Retinal pigment epithelial cell (primary cell): ENCODE data around the gene MEF2C.
"Not testable (repeated sequence)": the region's sequence is repeated elsewhere in the genome, so short reads cannot be mapped to it uniquely, and the experiment has no call there.

Experiments
- DNase-seq: peaks from one replicate; pipeline ENCODE4 v3.0.0-alpha.2; 2010; ENCODE audit warnings: low read depth
- H3K4me3 ChIP-seq: 2 replicates; pipeline ENCODE4 v1.5.1; 2011; ENCODE audit warnings: mild to moderate bottlenecking, low read length, control low read depth, moderate library complexity
- TF ChIP-seq, protein P1 (sequence below): conservative IDR thresholded peaks from 2 replicates; pipeline ENCODE4 v1.5.1; 2011; ENCODE audit warnings: low read depth, low read length, control low read depth, inconsistent platforms

The MEF2C gene

GRCh38 chr5:88862547-88863175, 20.3 kb downstream of the MEF2C start:
- DNase-seq, result no peak
- TF ChIP-seq, protein P1, sequence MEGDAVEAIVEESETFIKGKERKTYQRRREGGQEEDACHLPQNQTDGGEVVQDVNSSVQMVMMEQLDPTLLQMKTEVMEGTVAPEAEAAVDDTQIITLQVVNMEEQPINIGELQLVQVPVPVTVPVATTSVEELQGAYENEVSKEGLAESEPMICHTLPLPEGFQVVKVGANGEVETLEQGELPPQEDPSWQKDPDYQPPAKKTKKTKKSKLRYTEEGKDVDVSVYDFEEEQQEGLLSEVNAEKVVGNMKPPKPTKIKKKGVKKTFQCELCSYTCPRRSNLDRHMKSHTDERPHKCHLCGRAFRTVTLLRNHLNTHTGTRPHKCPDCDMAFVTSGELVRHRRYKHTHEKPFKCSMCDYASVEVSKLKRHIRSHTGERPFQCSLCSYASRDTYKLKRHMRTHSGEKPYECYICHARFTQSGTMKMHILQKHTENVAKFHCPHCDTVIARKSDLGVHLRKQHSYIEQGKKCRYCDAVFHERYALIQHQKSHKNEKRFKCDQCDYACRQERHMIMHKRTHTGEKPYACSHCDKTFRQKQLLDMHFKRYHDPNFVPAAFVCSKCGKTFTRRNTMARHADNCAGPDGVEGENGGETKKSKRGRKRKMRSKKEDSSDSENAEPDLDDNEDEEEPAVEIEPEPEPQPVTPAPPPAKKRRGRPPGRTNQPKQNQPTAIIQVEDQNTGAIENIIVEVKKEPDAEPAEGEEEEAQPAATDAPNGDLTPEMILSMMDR, result no peak

GRCh38 chr5:88861231-88861630, 21.8 kb downstream of the MEF2C start:
- DNase-seq, result no peak
- TF ChIP-seq, protein P1, result no peak
- no peak overlapping the region for H3K4me3 ChIP-seq

More at GRCh38 chr5:88862547-88863175, 20.3 kb downstream of the MEF2C start:
- no peak overlapping the region for H3K4me3 ChIP-seq

- H3K4me3 ChIP-seq, result no peak overlapping the region
- DNase-seq, result no peak
- TF ChIP-seq, protein P1, result no peak
Measured at GRCh38 chr5:88860501-88860900, 22.5 kb downstream of the MEF2C start.

GRCh38 chr5:88858392-88858791, 24.6 kb downstream of the MEF2C start:
- no peak overlapping the region for H3K4me3 ChIP-seq
- TF ChIP-seq, protein P1, result no peak
- no peak for DNase-seq

DNA sequence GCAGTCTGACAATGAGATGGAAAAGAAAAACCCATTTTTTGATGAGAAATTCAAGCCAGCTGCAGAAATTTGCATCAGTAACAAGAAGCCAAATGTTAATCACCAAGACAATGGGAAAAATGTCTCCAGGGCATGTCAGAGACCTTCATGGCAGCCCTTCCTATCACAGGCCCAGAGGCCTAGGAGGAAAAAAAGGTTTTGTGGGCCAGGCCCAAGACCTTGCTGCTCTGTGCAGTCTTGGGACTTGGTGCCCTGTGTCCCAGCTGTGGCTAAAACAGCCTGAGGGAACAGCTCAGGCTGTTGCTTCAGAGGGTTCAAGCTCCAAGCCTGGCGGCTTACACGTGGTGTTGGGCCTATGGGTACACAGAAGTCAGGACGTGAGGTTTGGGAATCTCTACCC, 26.6 kb downstream of the MEF2C start:
- not testable (repeated sequence) for H3K4me3 ChIP-seq, DNase-seq

GRCh38 chr5:88854769-88855168, 28.2 kb downstream of the MEF2C start:
- no peak for DNase-seq
- TF ChIP-seq, protein P1, result no peak
- H3K4me3 ChIP-seq, result no peak overlapping the region

- TF ChIP-seq, protein P1, result no peak
- no peak for DNase-seq
- no peak overlapping the region for H3K4me3 ChIP-seq
Measured at GRCh38 chr5:88847420-88847819, 35.6 kb downstream of the MEF2C start.
